SK-N-SH treated with all-trans-retinoic acid at 6 μM for 48 hours (cell line): ENCODE measurements around the gene FOSB.

Source experiments
- ARNTL ChIP-seq: fragments of 450-650 bp; formaldehyde crosslinking; IDR thresholded peaks from 2 replicates; pipeline ENCODE4 v1.5.0; 2020; ENCODE audit warnings: low read depth, mild to moderate bottlenecking, moderate library complexity, borderline replicate concordance
- TF ChIP-seq, protein P1 (sequence below): fragments of 250-450 bp; sonication (Bioruptor Pico); IDR thresholded peaks from 2 replicates; pipeline ENCODE4 v1.5.1; 2021; ENCODE audit warnings: mild to moderate bottlenecking, moderate library complexity

DNA sequence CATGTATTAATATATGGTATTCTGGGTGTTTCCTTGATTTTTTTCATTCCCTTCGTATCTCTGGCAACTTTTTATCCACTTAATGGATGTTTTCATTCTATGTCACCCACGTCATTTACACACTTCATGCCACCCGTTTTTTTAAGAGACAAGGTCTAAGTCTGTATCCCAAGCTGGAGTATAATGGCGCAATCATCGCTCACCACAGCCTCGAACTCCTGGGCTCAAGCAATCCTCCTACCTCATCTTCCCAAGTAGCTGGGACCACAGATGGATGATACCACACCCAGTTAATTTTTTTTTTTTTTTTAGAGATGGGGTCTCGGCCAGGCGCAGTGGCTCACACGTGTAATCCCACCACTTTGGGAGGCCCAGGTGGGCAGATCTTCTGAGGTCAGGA is 36.1 kb downstream of the FOSB start:
- no peak for TF ChIP-seq ARNTL
- TF ChIP-seq, protein P1, sequence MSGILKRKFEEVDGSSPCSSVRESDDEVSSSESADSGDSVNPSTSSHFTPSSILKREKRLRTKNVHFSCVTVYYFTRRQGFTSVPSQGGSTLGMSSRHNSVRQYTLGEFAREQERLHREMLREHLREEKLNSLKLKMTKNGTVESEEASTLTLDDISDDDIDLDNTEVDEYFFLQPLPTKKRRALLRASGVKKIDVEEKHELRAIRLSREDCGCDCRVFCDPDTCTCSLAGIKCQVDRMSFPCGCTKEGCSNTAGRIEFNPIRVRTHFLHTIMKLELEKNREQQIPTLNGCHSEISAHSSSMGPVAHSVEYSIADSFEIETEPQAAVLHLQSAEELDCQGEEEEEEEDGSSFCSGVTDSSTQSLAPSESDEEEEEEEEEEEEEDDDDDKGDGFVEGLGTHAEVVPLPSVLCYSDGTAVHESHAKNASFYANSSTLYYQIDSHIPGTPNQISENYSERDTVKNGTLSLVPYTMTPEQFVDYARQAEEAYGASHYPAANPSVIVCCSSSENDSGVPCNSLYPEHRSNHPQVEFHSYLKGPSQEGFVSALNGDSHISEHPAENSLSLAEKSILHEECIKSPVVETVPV (CRISPR knock-in tag) = no peak
